Spleen (tissue), 13 donors: ENCODE measurements around the gene CFAP74. TPM values are rescaled to one million over a fixed set of nuclear protein-coding genes. Genes with fewer than 3 reads are reported as not detected.

Experiments
- DNase-seq: peaks from one replicate; pipeline ENCODE4 v3.0.0-alpha.2; 2020
- H3K27ac ChIP-seq, 8 donors: fragments of 200-600 bp; sonication (generic) in 7 of 8; 1 replicate in 4 of 8; 2 replicates in 4 of 8; pipeline versions ENCODE4 v1.5.0 to v1.8.0; 2016 to 2021; ENCODE audit warnings: inconsistent platforms in 4 of 8, mild to moderate bottlenecking in 4 of 8, moderate library complexity in 1 of 8
- H3K27me3 ChIP-seq, 7 donors: fragments of 200-600 bp; sonication (generic) in 6 of 7; replicated peaks in 1 of 7; 1 replicate in 4 of 7; 2 replicates in 3 of 7; pipeline versions ENCODE4 v1.5.0 to v1.8.0; 2016 to 2021; ENCODE audit warnings: inconsistent platforms in 3 of 7, mild to moderate bottlenecking in 1 of 7
- H3K36me3 ChIP-seq, 6 donors: fragments of 200-600 bp; sonication (generic) in 5 of 6; 1 replicate in 4 of 6; 2 replicates in 2 of 6; pipeline versions ENCODE4 v1.5.0 to v1.8.0; 2016 to 2021; ENCODE audit warnings: inconsistent platforms in 2 of 6
- H3K4me1 ChIP-seq, 6 donors: fragments of 200-600 bp; sonication (generic) in 5 of 6; 1 replicate in 3 of 6; 2 replicates in 3 of 6; pipeline versions ENCODE4 v1.5.0 to v1.8.0; 2016 to 2021; ENCODE audit warnings: inconsistent platforms in 3 of 6
- H3K4me3 ChIP-seq, 8 donors: fragments of 200-600 bp; sonication (generic) in 7 of 8; 1 replicate in 4 of 8; 2 replicates in 4 of 8; pipeline versions ENCODE4 v1.5.0 to v1.8.0; 2016 to 2021; ENCODE audit warnings: inconsistent platforms in 4 of 8, mild to moderate bottlenecking in 4 of 8, moderate library complexity in 2 of 8
- H3K9me3 ChIP-seq, 8 donors: fragments of 200-600 bp; sonication (generic) in 7 of 8; 1 replicate in 4 of 8; 2 replicates in 4 of 8; pipeline versions ENCODE4 v1.5.0 to v1.8.0; 2016 to 2021; ENCODE audit warnings: inconsistent platforms in 4 of 8
- POLR2A ChIP-seq, 3 donors: fragments of 450-650 bp; IDR thresholded peaks; one replicate each; pipeline ENCODE4 v1.5.1; 2017; ENCODE audit warnings: antibody characterized with exemption in 3 of 3, mild to moderate bottlenecking in 1 of 3
- POLR2AphosphoS5 ChIP-seq, 3 donors: sonication (generic); formaldehyde crosslinking; IDR thresholded peaks; one replicate each; pipeline ENCODE4 v1.5.1; 2017; ENCODE audit warnings: antibody characterized with exemption in 3 of 3
- WGBS, 5 donors: extraction: QIAGEN DNeasy Blood & Tissue Kit in 3 of 5; methylation state at CpG; one replicate each; pipeline versions ENCODE4 v1.1.5 to v1.1.7; 2013 to 2018; 5-methylcytosine and 5-hydroxymethylcytosine counted together
- intact Hi-C: fragments of 100-400 bp; cut with DNase I; formaldehyde crosslinking; loops from one replicate; pipeline ENCODE4 v1.15.0; 2023; ENCODE audit warnings: low total_unique reads
- long read RNA-seq, 2 donors: transcript quantifications; one replicate each; lab custom pipeline, GENCODE V29; 2026
- polyA plus RNA-seq, 3 donors: library from polyadenylated mRNA; stranded (reverse); fragments of 200-250 nt; gene quantifications; one replicate each; pipeline ENCODE4 v1.2.1, GENCODE V29; 2013
- total RNA-seq, 7 donors: library from RNA; depleted of rRNA in 3 of 7; stranded (reverse); fragments of >200 nt in 3 of 7; fragmentation: NEBNext Ultra II Directional in 4 of 7; extraction: Animal tissue kit (Norgen Biotek cat#: 25700) in 4 of 7; gene quantifications; one replicate each; pipeline versions ENCODE4 v1.1.0 to v1.2.1, GENCODE V29; 2016 to 2021
- TF ChIP-seq, protein P1 (sequence below), 11 experiments: fragments of 200-600 bp in 7 of 11; fragments of 450-650 bp in 4 of 11; sonication (generic) in 4 of 11; IDR thresholded peaks in 8 of 11; conservative IDR thresholded peaks in 3 of 11; 1 replicate in 7 of 11; 2 replicates in 4 of 11; pipeline versions ENCODE4 v1.4.0 to v1.8.0; 2016 to 2021; ENCODE audit warnings: antibody characterized with exemption in 11 of 11, inconsistent platforms in 4 of 11, mild to moderate bottlenecking in 1 of 11
- donor health status: healthy with polysubstance abuse.
- donor health status: DM: no; HTN: no; CAD: no; lungs with moderate emphysema.
- donor health status: DM: no; HTN: no; CAD: no.
- donor health status: Bipolar disorder and iron deficiency.
- donor health status: healthy.
- donor health status: DM: no; HTN: no; CAD: no.
- donor health status: DM: yes; HTN: yes; CAD: no.

Gene CFAP74
- total RNA-seq (under 1 TPM in 3 of 7 donors, not detected in 4; 0.10 to 0.32 (median 0.27) TPM), polyA plus RNA-seq (under 1 TPM; 0.03 to 0.18 (median 0.09) TPM)
- long read RNA-seq, donor 1: 0 reads
- long read RNA-seq, donor 2: 0 reads

GRCh38 chr1:2003541-2004131 is at the start of gene CFAP74:
TSS of gene CFAP74 (minus strand) at chr1:2003786. CDS start at chr1:1990956, 12,830 bp downstream.
- peaks cover 0 to 9% (median 5%) of the 10 kb centered on the region in 6 donors for H3K4me1 ChIP-seq
- 5 to 16% (median 10%) methylated on average over 27 to 49 of the region's 49 CpGs for WGBS, 5 donors
- DNase-seq: no peak
- no peak within 1 kb of the TSS for H3K27ac ChIP-seq
- H3K27me3 ChIP-seq: peaks cover 0 to 77% (median 12%) of the 10 kb centered on the region in 7 donors
- H3K4me3 ChIP-seq: peak within 1 kb of the TSS in 1 of 8 donors; percentile 36
- intact Hi-C loops: no loop called here
- TF ChIP-seq POLR2A (IDR thresholded peaks at IDR 0.05) (no peak), POLR2AphosphoS5 (IDR thresholded peaks at IDR 0.05) (peak in 1 of 3 donors; percentile 47)
- H3K36me3 ChIP-seq: no peaks in the 10 kb centered on the region
- no peaks in the 10 kb centered on the region for H3K9me3 ChIP-seq

GRCh38 chr1:2053217-2053616 is 49.6 kb upstream of the CFAP74 start:
- TF ChIP-seq POLR2AphosphoS5 (IDR thresholded peaks at IDR 0.05): no peak
- TF ChIP-seq, protein P1, sequence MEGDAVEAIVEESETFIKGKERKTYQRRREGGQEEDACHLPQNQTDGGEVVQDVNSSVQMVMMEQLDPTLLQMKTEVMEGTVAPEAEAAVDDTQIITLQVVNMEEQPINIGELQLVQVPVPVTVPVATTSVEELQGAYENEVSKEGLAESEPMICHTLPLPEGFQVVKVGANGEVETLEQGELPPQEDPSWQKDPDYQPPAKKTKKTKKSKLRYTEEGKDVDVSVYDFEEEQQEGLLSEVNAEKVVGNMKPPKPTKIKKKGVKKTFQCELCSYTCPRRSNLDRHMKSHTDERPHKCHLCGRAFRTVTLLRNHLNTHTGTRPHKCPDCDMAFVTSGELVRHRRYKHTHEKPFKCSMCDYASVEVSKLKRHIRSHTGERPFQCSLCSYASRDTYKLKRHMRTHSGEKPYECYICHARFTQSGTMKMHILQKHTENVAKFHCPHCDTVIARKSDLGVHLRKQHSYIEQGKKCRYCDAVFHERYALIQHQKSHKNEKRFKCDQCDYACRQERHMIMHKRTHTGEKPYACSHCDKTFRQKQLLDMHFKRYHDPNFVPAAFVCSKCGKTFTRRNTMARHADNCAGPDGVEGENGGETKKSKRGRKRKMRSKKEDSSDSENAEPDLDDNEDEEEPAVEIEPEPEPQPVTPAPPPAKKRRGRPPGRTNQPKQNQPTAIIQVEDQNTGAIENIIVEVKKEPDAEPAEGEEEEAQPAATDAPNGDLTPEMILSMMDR (IDR thresholded peaks at IDR 0.05 in 8 of 11, conservative IDR thresholded peaks at IDR 0.05 in 3 of 11): no peak
- no peak for TF ChIP-seq POLR2A (IDR thresholded peaks at IDR 0.05)
- DNase-seq: no peak
- H3K4me1 ChIP-seq: peaks cover 14 to 48% (median 35%) of the 10 kb centered on the region in 6 donors
- H3K9me3 ChIP-seq: no peaks in the 10 kb centered on the region
- H3K27ac ChIP-seq: peak overlapping the region in 1 of 8 donors; percentile 85
- no peak overlapping the region for H3K4me3 ChIP-seq
- peaks cover 0 to 28% (median 24%) of the 10 kb centered on the region in 6 donors for H3K36me3 ChIP-seq
- WGBS, 5 donors: 87 to 89% (median 88%) methylated on average over 17 of the region's 17 CpGs
- intact Hi-C loops: no loop called here
- peaks cover 0 to 36% (median 0%) of the 10 kb centered on the region in 7 donors for H3K27me3 ChIP-seq

- WGBS, 5 donors: 79 to 89% (median 82%) methylated on average over 10 of the region's 10 CpGs
- H3K36me3 ChIP-seq: peaks cover 0 to 24% (median 21%) of the 10 kb centered on the region in 6 donors
- H3K4me1 ChIP-seq: peaks cover 14 to 52% (median 40%) of the 10 kb centered on the region in 6 donors
- DNase-seq: no peak
- intact Hi-C loops: no loop called here
- H3K27ac ChIP-seq: peak overlapping the region in 7 of 8 donors; percentile 27 to 89 (median 85)
- H3K4me3 ChIP-seq: no peak overlapping the region
- H3K27me3 ChIP-seq: peaks cover 0 to 41% (median 3%) of the 10 kb centered on the region in 7 donors
- no peaks in the 10 kb centered on the region for H3K9me3 ChIP-seq
- TF ChIP-seq, protein P1 (IDR thresholded peaks at IDR 0.05 in 8 of 11, conservative IDR thresholded peaks at IDR 0.05 in 3 of 11): no peak
- TF ChIP-seq POLR2A (IDR thresholded peaks at IDR 0.05): no peak
- no peak for TF ChIP-seq POLR2AphosphoS5 (IDR thresholded peaks at IDR 0.05)
These were observed 49.2 kb upstream of the CFAP74 start for GRCh38 chr1:2052756-2053155.

GRCh38 chr1:2052054-2052679 is 48.6 kb upstream of the CFAP74 start:
- Histone ChIP-seq H3K4me1 (peaks cover 18 to 58% (median 45%) of the 10 kb centered on the region in 6 donors), H3K9me3 (no peaks in the 10 kb centered on the region), H3K27me3 (peaks cover 0 to 46% (median 8%) of the 10 kb centered on the region in 7 donors), H3K36me3 (peaks cover 0 to 18% (median 16%) of the 10 kb centered on the region in 6 donors), H3K27ac (peak overlapping the region; percentile 3 to 89 (median 83)), H3K4me3 (peak overlapping the region in 2 of 8 donors; percentile 87 to 93)
- TF ChIP-seq, protein P1 (IDR thresholded peaks at IDR 0.05 in 8 of 11, conservative IDR thresholded peaks at IDR 0.05 in 3 of 11): no peak
- no peak for TF ChIP-seq POLR2AphosphoS5 (IDR thresholded peaks at IDR 0.05)
- TF ChIP-seq POLR2A (IDR thresholded peaks at IDR 0.05): no peak
- 78 to 83% (median 80%) methylated on average over 9 to 16 of the region's 16 CpGs for WGBS, 5 donors
- no peak for DNase-seq
- intact Hi-C loops: no loop called here
